Natural killer cell (primary cell): ENCODE measurements around the gene GC. TPM values are rescaled to one million over a fixed set of nuclear protein-coding genes. Genes with fewer than 3 reads are reported as not detected.

Experiments
- ATAC-seq, 3 donors: fragments of 150-1000 bp in 2 of 3; fragments of 200-7000 bp in 1 of 3; cut with Tn5 transposase; 1 replicate in 1 of 3; 2 replicates in 2 of 3; pipeline ENCODE4 v1.10.0; 2021; ENCODE audit warnings: mild to moderate bottlenecking in 2 of 3, moderate library complexity in 2 of 3
- DNase-seq, 2 donors: peaks; one replicate each; pipeline versions ENCODE4 v3.0.0 to v3.0.0-alpha.2; 2013 to 2021; ENCODE audit warnings: mixed read lengths in 1 of 2
- H3K27ac ChIP-seq: one replicate; pipeline ENCODE4 v1.5.1; 2013; ENCODE audit warnings: mild to moderate bottlenecking, low read length
- H3K27me3 ChIP-seq: one replicate; pipeline ENCODE4 v1.6.1; 2013; ENCODE audit warnings: low read length; ENCODE audit not compliant: control insufficient read depth, insufficient read depth
- H3K36me3 ChIP-seq: one replicate; pipeline ENCODE4 v1.6.1; 2013; ENCODE audit warnings: low read length; ENCODE audit not compliant: control insufficient read depth, insufficient read depth
- H3K4me1 ChIP-seq: one replicate; pipeline ENCODE4 v1.6.1; 2013; ENCODE audit warnings: low read length; ENCODE audit not compliant: control insufficient read depth, insufficient read depth
- H3K4me3 ChIP-seq: one replicate; pipeline ENCODE4 v1.5.1; 2013; ENCODE audit warnings: low read length
- H3K9me3 ChIP-seq: one replicate; pipeline ENCODE4 v1.6.1; 2013; ENCODE audit warnings: low read length; ENCODE audit not compliant: control insufficient read depth, insufficient read depth
- H3K27ac Mint-ChIP-seq, 2 donors: one replicate each; pipeline ENCODE4 v1.8.0; 2022; ENCODE audit warnings: mild to moderate bottlenecking in 2 of 2, mixed read lengths in 2 of 2, moderate library complexity in 1 of 2
- H3K27me3 Mint-ChIP-seq, 2 donors: one replicate each; pipeline ENCODE4 v1.8.0; 2022; ENCODE audit warnings: low read depth in 2 of 2, mixed read lengths in 2 of 2
- H3K36me3 Mint-ChIP-seq: one replicate; pipeline ENCODE4 v1.8.0; 2022; ENCODE audit warnings: mixed read lengths
- H3K4me1 Mint-ChIP-seq, 2 donors: one replicate each; pipeline ENCODE4 v1.8.0; 2022; ENCODE audit warnings: mixed read lengths in 2 of 2
- H3K4me3 Mint-ChIP-seq: one replicate; pipeline ENCODE4 v1.8.0; 2022; ENCODE audit warnings: mild to moderate bottlenecking, moderate library complexity, mixed read lengths
- H3K9me3 Mint-ChIP-seq, 2 donors: one replicate each; pipeline ENCODE4 v1.8.0; 2022; ENCODE audit warnings: mixed read lengths in 2 of 2
- CTCF ChIP-seq: fragments of 200-600 bp; IDR thresholded peaks from one replicate; pipeline ENCODE4 v1.8.0; 2022; ENCODE audit warnings: antibody characterized with exemption
- WGBS: methylation state at CpG from one replicate; pipeline ENCODE4 v1.1.7; 2013; ENCODE audit warnings: missing lambda C conversion rate; ENCODE audit not compliant: insufficient coverage; 5-methylcytosine and 5-hydroxymethylcytosine counted together
- intact Hi-C: fragments of 100-400 bp; cut with micrococcal nuclease; formaldehyde crosslinking; loops from one replicate; pipeline ENCODE4 v1.14.2; 2022
- total RNA-seq, 4 donors: library from RNA; stranded (reverse); fragments of 120-200 nt in 1 of 4; gene quantifications; one replicate each; pipeline versions ENCODE4 v1.2.3 to v1.2.4, GENCODE V29; 2013 to 2022

GC gene
- total RNA-seq, 3 donors from 2014 or later (not counting 1 experiment from before 2014, with no cell fraction given): not detected

- WGBS: 52% methylated on average over 2 of the region's 2 CpGs
- H3K27me3 Mint-ChIP-seq: peaks cover 17 to 60% of the 10 kb centered on the region in 2 donors
Observed at GRCh38 chr4:71692198-71692597, 91.7 kb downstream of the GC start.

More at GRCh38 chr4:71692198-71692597, 91.7 kb downstream of the GC start:
- TF ChIP-seq CTCF: no peak
- ATAC-seq: no peak
- DNase-seq: no peak
- Histone ChIP-seq H3K4me3 (no peak overlapping the region), H3K9me3 (no peaks in the 10 kb centered on the region), H3K4me1 (no peaks in the 10 kb centered on the region), H3K36me3 (no peaks in the 10 kb centered on the region), H3K27ac (no peak overlapping the region), H3K27me3 (peaks cover 2% of the 10 kb centered on the region)
- no peaks in the 10 kb centered on the region for H3K36me3 Mint-ChIP-seq
- H3K27ac Mint-ChIP-seq: no peak overlapping the region
- intact Hi-C loops: no loop called here
- H3K9me3 Mint-ChIP-seq: no peaks in the 10 kb centered on the region
- no peaks in the 10 kb centered on the region for H3K4me1 Mint-ChIP-seq
- H3K4me3 Mint-ChIP-seq: no peak overlapping the region

Other genes starting within 250 kb of the GC start
- not detected for gene NPFFR2, start 247.9 kb upstream of the GC start, total RNA-seq